Measurements from ENCODE around the gene ATP2B3.

DNA sequence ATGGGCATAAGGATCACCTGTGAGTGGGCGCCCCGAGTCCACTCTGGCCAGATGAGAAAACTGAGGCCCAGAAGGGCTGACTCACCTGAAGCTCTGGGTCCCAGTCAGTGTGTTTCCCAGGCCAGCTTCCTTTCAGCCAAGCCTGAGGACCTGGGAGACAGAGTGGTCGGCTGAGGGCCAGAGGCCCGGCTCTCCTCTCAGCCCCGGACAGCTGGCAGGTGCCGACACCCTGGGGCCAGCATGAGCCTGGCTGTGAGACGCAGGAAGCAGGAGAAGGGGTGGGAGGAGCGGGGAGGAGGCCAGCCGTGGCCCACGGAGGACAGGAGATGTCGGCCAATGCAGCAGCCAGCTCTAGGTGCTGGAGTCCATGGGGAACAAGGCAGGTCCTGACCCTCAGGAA is 28.9 kb downstream of the ATP2B3 start:
- TF ChIP-seq, protein P1, sequence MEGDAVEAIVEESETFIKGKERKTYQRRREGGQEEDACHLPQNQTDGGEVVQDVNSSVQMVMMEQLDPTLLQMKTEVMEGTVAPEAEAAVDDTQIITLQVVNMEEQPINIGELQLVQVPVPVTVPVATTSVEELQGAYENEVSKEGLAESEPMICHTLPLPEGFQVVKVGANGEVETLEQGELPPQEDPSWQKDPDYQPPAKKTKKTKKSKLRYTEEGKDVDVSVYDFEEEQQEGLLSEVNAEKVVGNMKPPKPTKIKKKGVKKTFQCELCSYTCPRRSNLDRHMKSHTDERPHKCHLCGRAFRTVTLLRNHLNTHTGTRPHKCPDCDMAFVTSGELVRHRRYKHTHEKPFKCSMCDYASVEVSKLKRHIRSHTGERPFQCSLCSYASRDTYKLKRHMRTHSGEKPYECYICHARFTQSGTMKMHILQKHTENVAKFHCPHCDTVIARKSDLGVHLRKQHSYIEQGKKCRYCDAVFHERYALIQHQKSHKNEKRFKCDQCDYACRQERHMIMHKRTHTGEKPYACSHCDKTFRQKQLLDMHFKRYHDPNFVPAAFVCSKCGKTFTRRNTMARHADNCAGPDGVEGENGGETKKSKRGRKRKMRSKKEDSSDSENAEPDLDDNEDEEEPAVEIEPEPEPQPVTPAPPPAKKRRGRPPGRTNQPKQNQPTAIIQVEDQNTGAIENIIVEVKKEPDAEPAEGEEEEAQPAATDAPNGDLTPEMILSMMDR (IDR thresholded peaks at IDR 0.05) = no peak
- TF ChIP-seq POLR2A (IDR thresholded peaks at IDR 0.05) (no peak), POLR2AphosphoS5 (IDR thresholded peaks at IDR 0.05) (no peak), EP300 (IDR thresholded peaks at IDR 0.05) (no peak)

Data from suprapubic skin (tissue), 4 donors.